NOMO-1 (cell line): Measurements from ENCODE around the gene OTUD4.

Experiments
- DNase-seq, 2 experiments: peaks; one replicate each; lab custom pipeline; 2025; ENCODE audit not compliant: unreplicated experiment in 2 of 2; lab: John Stamatoyannopoulos, UW

The OTUD4 gene

GRCh38 chr4:145131848-145132247, 48.5 kb downstream of the OTUD4 start:
- no peak for DNase-seq

- DNase-seq: no peak
Measured at GRCh38 chr4:145130788-145131399, 49.5 kb downstream of the OTUD4 start.

- DNase-seq: no peak
Measured at GRCh38 chr4:145130130-145130529, 50.3 kb downstream of the OTUD4 start.

GRCh38 chr4:145125396-145125795, 55.0 kb downstream of the OTUD4 start:
- DNase-seq: no peak

GRCh38 chr4:145108128-145108527, 72.3 kb downstream of the OTUD4 start:
- no peak for DNase-seq

GRCh38 chr4:145107126-145107525, 73.3 kb downstream of the OTUD4 start:
- no peak for DNase-seq

GRCh38 chr4:145103496-145103895, 76.9 kb downstream of the OTUD4 start:
- DNase-seq: no peak

- DNase-seq: no peak
Measured at GRCh38 chr4:145102619-145103018, 77.8 kb downstream of the OTUD4 start.

- DNase-seq: no peak
Measured at GRCh38 chr4:145101091-145101490, 79.3 kb downstream of the OTUD4 start.

- peak; percentile 3 to 66 for DNase-seq
Measured at GRCh38 chr4:145099653-145100052, 80.7 kb downstream of the OTUD4 start.

GRCh38 chr4:145098675-145099037, 81.7 kb downstream of the OTUD4 start:
- peak; percentile 21 to 47 for DNase-seq

- DNase-seq: peak; percentile 89 to 93
Measured at GRCh38 chr4:145097821-145098674, 82.3 kb downstream of the OTUD4 start, which contains the start of the genes ABCE1 and ANAPC10. Gene ABCE1, plus strand, starts transcription at chr4:145098311. Its CDS starts 6,102 bp downstream, at chr4:145104413. Gene ANAPC10, minus strand, starts transcription at chr4:145098196. Its CDS starts 2,097 bp downstream, at chr4:145096099.

GRCh38 chr4:145097331-145097820, 83.0 kb downstream of the OTUD4 start:
- DNase-seq: no peak

- DNase-seq: no peak
Measured at GRCh38 chr4:145093638-145094037, 86.8 kb downstream of the OTUD4 start.

GRCh38 chr4:145090380-145090779, 90.0 kb downstream of the OTUD4 start:
- DNase-seq: no peak

- DNase-seq: no peak
Measured at GRCh38 chr4:145083891-145084605, 96.3 kb downstream of the OTUD4 start.
